CD14-positive monocyte (primary cell): ENCODE results near the gene TRIM44. TPM values are rescaled to one million over a fixed set of nuclear protein-coding genes. Genes with fewer than 3 reads are reported as not detected.

Source experiments
- DNase-seq, 3 donors: peaks; one replicate each; pipeline ENCODE4 v3.0.0-alpha.2; 2011 to 2022
- H2AFZ ChIP-seq: 2 replicates; pipeline ENCODE4 v1.6.0; 2012; ENCODE audit warnings: mild to moderate bottlenecking, low read depth, low read length, inconsistent platforms; ENCODE audit not compliant: insufficient read depth, poor library complexity, severe bottlenecking
- H3K27ac ChIP-seq, 2 donors: 1 replicate in 1 of 2; 2 replicates in 1 of 2; pipeline ENCODE4 v1.5.1; 2012 to 2013; ENCODE audit warnings: low read length in 2 of 2, control low read depth in 1 of 2, inconsistent platforms in 1 of 2, low read depth in 1 of 2, mild to moderate bottlenecking in 1 of 2
- H3K27me3 ChIP-seq, 2 donors: one replicate each; pipeline versions ENCODE4 v1.6.0 to v1.6.1; 2011 to 2013; ENCODE audit warnings: low read length in 2 of 2; ENCODE audit not compliant: control insufficient read depth in 2 of 2, insufficient read depth in 2 of 2
- H3K36me3 ChIP-seq, 2 donors: replicated peaks in 1 of 2; 1 replicate in 1 of 2; 2 replicates in 1 of 2; pipeline versions ENCODE4 v1.5.1 to v1.6.1; 2012 to 2013; ENCODE audit warnings: low read length in 2 of 2, control low read depth in 1 of 2, inconsistent platforms in 1 of 2, mild to moderate bottlenecking in 1 of 2; ENCODE audit not compliant: insufficient read depth in 2 of 2, control insufficient read depth in 1 of 2
- H3K4me1 ChIP-seq, 2 donors: 1 replicate in 1 of 2; 2 replicates in 1 of 2; pipeline versions ENCODE4 v1.5.1 to v1.6.1; 2012 to 2013; ENCODE audit warnings: low read length in 2 of 2, control low read depth in 1 of 2, inconsistent platforms in 1 of 2, mild to moderate bottlenecking in 1 of 2, moderate library complexity in 1 of 2; ENCODE audit not compliant: insufficient read depth in 2 of 2, control insufficient read depth in 1 of 2
- H3K4me2 ChIP-seq: replicated peaks from 2 replicates; pipeline ENCODE3; 2012; ENCODE audit warnings: low read length, moderate library complexity, mild to moderate bottlenecking; ENCODE audit not compliant: poor library complexity, severe bottlenecking; ENCODE audit errors: extremely low read depth
- H3K4me3 ChIP-seq, 3 experiments: fragments of 200-600 bp in 1 of 3; sonication (generic) in 1 of 3; replicated peaks in 1 of 3; 1 replicate in 2 of 3; 2 replicates in 1 of 3; pipeline ENCODE4 v1.5.1; 2011 to 2013; ENCODE audit warnings: low read length in 3 of 3, mild to moderate bottlenecking in 3 of 3, control low read depth in 2 of 3, low read depth in 2 of 3, inconsistent platforms in 1 of 3, moderate library complexity in 1 of 3
- H3K79me2 ChIP-seq: 2 replicates; pipeline ENCODE4 v1.6.0; 2012; ENCODE audit warnings: mild to moderate bottlenecking, control low read depth, inconsistent platforms, low read length, moderate library complexity; ENCODE audit not compliant: insufficient read depth
- H3K9ac ChIP-seq: 2 replicates; pipeline ENCODE4 v1.6.0; 2017; ENCODE audit warnings: low read length, mild to moderate bottlenecking; ENCODE audit not compliant: insufficient read depth, poor library complexity, severe bottlenecking
- H3K9me3 ChIP-seq, 2 donors: replicated peaks in 1 of 2; 1 replicate in 1 of 2; 2 replicates in 1 of 2; pipeline versions ENCODE4 v1.5.1 to v1.6.1; 2012 to 2013; ENCODE audit warnings: low read length in 2 of 2, control low read depth in 1 of 2; ENCODE audit not compliant: control insufficient read depth in 1 of 2, insufficient read depth in 1 of 2
- H4K20me1 ChIP-seq: 2 replicates; pipeline ENCODE4 v1.6.0; 2012; ENCODE audit warnings: mild to moderate bottlenecking, low read length, control low read depth, moderate library complexity; ENCODE audit not compliant: insufficient read depth
- H3K27ac Mint-ChIP-seq, 7 donors: one replicate each; pipeline ENCODE4 v1.8.0; 2020; ENCODE audit warnings: mild to moderate bottlenecking in 7 of 7, mixed read lengths in 7 of 7, moderate library complexity in 6 of 7, inconsistent platforms in 2 of 7
- H3K27me3 Mint-ChIP-seq, 3 donors: one replicate each; pipeline ENCODE4 v1.8.0; 2021 to 2022; ENCODE audit warnings: low read depth in 3 of 3, mild to moderate bottlenecking in 3 of 3, mixed read lengths in 3 of 3, moderate library complexity in 3 of 3, inconsistent platforms in 1 of 3
- H3K36me3 Mint-ChIP-seq, 2 donors: one replicate each; pipeline ENCODE4 v1.8.0; 2020; ENCODE audit warnings: mixed read lengths in 2 of 2, inconsistent platforms in 1 of 2, mild to moderate bottlenecking in 1 of 2
- H3K4me1 Mint-ChIP-seq: one replicate; pipeline ENCODE4 v1.8.0; 2020; ENCODE audit warnings: mild to moderate bottlenecking, mixed read lengths
- H3K4me3 Mint-ChIP-seq, 2 donors: one replicate each; pipeline ENCODE4 v1.8.0; 2020; ENCODE audit warnings: mild to moderate bottlenecking in 2 of 2, mixed read lengths in 2 of 2, moderate library complexity in 1 of 2
- H3K9me3 Mint-ChIP-seq, 7 donors: one replicate each; pipeline ENCODE4 v1.8.0; 2020 to 2022; ENCODE audit warnings: mixed read lengths in 7 of 7, mild to moderate bottlenecking in 6 of 7, moderate library complexity in 6 of 7, inconsistent platforms in 2 of 7
- CTCF ChIP-seq: fragments of 200-600 bp; IDR thresholded peaks from one replicate; pipeline ENCODE4 v1.8.0; 2022; ENCODE audit warnings: antibody characterized with exemption, mild to moderate bottlenecking
- WGBS: methylation state at CpG from one replicate; pipeline ENCODE4 v1.1.5; 2013; ENCODE audit warnings: missing lambda C conversion rate; ENCODE audit not compliant: insufficient coverage; 5-methylcytosine and 5-hydroxymethylcytosine counted together
- intact Hi-C, 2 donors: fragments of 100-400 bp; cut with micrococcal nuclease; formaldehyde crosslinking; loops; one replicate each; pipeline versions ENCODE4 v1.15.0 to v1.15.1; 2023
- polyA plus RNA-seq, 3 donors: library from polyadenylated mRNA; depleted of rRNA in 1 of 3; unstranded in 2 of 3; stranded (reverse) in 1 of 3; fragments of 300-500 nt in 2 of 3; fragments of >200 nt in 1 of 3; fragmentation: Illumina TruSeq in 2 of 3; gene quantifications; 1 replicate in 2 of 3; 2 replicates in 1 of 3; pipeline ENCODE4 v1.2.3, GENCODE V29; 2012 to 2021

Gene TRIM44
- polyA plus RNA-seq, 3 donors = 25.3 to 47.1 (median 45.9) TPM

DNA sequence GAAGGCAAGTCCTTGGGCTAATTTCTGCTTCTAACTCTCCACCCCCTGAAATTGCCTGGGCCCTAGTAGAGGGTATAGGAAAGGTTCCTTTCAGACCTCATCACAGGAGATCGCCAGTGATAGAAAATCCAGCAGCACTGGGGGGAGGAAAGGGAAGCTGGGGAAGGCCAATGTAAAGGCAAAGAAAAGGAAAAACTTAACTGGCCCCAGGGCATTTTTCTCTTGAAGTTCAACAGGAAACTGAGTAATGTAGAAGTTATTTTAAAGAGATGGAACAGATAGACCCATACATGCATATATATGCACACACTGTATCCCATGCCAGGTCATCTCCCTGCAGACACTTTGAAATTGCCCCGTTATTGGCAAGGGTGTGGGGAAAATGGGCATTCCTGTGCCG, 134.0 kb downstream of the TRIM44 start:
- peaks cover 0 to 12% of the 10 kb centered on the region in 2 donors for H3K36me3 ChIP-seq
- peaks cover 0 to 4% (median 0%) of the 10 kb centered on the region in 7 donors for H3K9me3 Mint-ChIP-seq
- no peak overlapping the region for H3K4me3 Mint-ChIP-seq
- H3K36me3 Mint-ChIP-seq = peaks cover 20 to 23% of the 10 kb centered on the region in 2 donors
- H3K79me2 ChIP-seq = no peaks in the 10 kb centered on the region
- H3K4me1 ChIP-seq = peaks cover 0 to 8% of the 10 kb centered on the region in 2 donors
- no peak overlapping the region for H3K4me2 ChIP-seq
- H3K27me3 ChIP-seq = no peaks in the 10 kb centered on the region
- H3K27ac ChIP-seq = no peak overlapping the region
- WGBS = no CpG with 5 or more reads among the region's 3 CpGs
- H3K4me3 ChIP-seq = no peak overlapping the region
- peaks cover 0 to 1% (median 0%) of the 10 kb centered on the region in 3 donors for H3K27me3 Mint-ChIP-seq
- H2AFZ ChIP-seq = no peak overlapping the region
- no peak overlapping the region for H3K27ac Mint-ChIP-seq
- H4K20me1 ChIP-seq = peaks cover 65% of the 10 kb centered on the region
- peaks cover 0 to 4% of the 10 kb centered on the region in 2 donors for H3K9me3 ChIP-seq
- TF ChIP-seq CTCF = no peak
- intact Hi-C loops = no loop called here
- no peak for DNase-seq
- H3K9ac ChIP-seq = no peak overlapping the region
- peaks cover 12% of the 10 kb centered on the region for H3K4me1 Mint-ChIP-seq

DNA sequence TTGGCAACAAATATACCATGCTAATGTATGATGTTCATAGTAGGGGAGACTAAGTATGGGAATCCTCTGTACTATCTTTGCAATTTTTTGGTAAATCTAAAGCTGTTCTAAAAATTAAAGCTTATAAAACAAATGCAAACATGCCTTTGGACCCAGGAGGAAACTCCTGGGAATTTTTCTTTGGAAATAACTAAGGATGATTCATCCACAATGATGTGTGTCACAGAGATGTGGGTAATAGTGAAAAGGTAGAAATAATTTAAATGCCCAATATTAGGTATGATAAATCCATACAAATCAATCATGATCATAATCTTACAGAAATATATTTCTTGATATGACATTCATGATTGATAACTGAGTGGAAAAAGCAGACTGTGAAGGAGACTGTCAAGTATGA, 135.8 kb downstream of the TRIM44 start:
- H3K4me2 ChIP-seq = no peak overlapping the region
- H3K27ac ChIP-seq = no peak overlapping the region
- H3K27me3 ChIP-seq = no peaks in the 10 kb centered on the region
- Mint-ChIP-seq H3K27ac (no peak overlapping the region), H3K9me3 (peaks cover 0 to 4% (median 0%) of the 10 kb centered on the region in 7 donors), H3K4me1 (peaks cover 15% of the 10 kb centered on the region), H3K36me3 (peaks cover 20 to 21% of the 10 kb centered on the region in 2 donors), H3K27me3 (no peaks in the 10 kb centered on the region), H3K4me3 (no peak overlapping the region)
- no peak overlapping the region for H3K9ac ChIP-seq
- H3K79me2 ChIP-seq = no peaks in the 10 kb centered on the region
- no peak for DNase-seq
- intact Hi-C loops = no loop called here
- H3K9me3 ChIP-seq = peaks cover 0 to 4% of the 10 kb centered on the region in 2 donors
- no peak overlapping the region for H3K4me3 ChIP-seq
- TF ChIP-seq CTCF = no peak
- H2AFZ ChIP-seq = no peak overlapping the region
- H4K20me1 ChIP-seq = peaks cover 66% of the 10 kb centered on the region
- peaks cover 0 to 8% of the 10 kb centered on the region in 2 donors for H3K36me3 ChIP-seq
- peaks cover 0 to 8% of the 10 kb centered on the region in 2 donors for H3K4me1 ChIP-seq
